GM19467 (cell line): ENCODE data around the gene ATP4A.

Source experiments
- ATAC-seq: cut with Tn5 transposase; IDR thresholded peaks from one replicate; pipeline ENCODE4 v1.9.1; 2021; ENCODE audit warnings: mild to moderate bottlenecking, moderate library complexity; ENCODE audit not compliant: unreplicated experiment

ATP4A gene

DNA sequence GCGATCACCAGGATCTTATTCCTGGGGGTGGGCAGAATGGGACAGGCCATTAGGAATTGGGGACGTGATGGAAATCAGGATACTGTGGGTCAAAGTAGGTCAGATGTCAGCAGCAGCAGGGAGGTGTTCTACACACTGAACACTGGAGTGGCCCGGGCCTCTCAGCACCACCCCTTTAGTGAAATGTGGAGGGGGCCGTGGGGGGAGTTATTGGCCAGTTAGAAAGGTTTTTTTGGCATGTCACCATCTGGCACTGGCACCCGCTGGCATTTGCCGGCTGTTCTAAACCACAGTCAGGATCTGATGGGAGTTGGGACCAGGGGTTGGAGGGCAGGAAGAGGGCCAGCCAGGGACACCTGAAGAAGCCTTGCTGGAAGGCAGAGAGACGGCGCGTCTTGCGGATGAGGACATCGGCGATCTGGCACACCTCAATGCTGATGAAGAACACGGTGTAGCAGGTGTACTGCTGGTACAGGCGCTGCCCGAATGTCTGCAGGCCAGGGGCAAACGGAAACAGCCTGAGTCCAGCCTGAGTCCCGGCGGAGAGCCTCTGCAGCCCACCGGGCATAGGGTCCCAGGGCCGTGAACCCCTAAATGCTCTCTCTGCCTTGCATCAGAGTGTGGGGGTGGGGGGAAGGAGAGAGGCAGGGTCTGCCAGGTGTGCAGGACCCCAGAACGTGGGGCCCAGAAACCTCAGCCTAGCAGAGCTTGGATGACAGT lies 12.2 kb downstream of the ATP4A start:
- ATAC-seq: no peak

DNA sequence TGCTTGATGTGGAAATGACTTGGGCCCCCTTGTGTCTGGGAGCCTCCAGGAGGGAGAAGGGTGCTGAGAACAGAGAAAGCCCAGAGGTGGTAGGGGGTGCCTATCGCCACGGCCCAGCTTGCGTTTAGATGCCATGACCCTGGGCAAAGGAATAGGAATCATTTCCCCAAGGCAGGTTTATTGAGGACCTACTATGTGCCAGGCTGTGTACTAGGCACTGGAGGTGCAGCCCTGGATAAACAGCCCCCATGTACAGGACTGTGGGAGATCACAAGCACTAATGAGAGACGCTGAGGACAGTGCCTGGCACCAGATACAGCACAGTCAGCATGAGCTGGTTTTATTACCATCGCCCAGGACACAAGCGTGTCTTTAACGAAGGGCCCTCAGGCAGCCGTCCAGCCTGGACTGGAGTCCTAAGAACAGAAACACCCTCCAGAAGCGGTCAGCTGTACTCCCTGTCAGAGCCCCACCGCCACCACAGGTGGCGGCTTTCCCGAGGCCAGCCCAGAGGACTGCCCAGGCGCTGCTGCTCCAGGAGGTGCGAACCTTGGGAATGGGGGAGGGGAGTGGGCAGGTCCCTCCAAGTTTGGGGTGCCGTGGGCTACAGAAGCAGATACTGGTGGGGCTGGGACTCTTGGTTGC lies 13.5 kb downstream of the ATP4A start:
- ATAC-seq: no peak

DNA sequence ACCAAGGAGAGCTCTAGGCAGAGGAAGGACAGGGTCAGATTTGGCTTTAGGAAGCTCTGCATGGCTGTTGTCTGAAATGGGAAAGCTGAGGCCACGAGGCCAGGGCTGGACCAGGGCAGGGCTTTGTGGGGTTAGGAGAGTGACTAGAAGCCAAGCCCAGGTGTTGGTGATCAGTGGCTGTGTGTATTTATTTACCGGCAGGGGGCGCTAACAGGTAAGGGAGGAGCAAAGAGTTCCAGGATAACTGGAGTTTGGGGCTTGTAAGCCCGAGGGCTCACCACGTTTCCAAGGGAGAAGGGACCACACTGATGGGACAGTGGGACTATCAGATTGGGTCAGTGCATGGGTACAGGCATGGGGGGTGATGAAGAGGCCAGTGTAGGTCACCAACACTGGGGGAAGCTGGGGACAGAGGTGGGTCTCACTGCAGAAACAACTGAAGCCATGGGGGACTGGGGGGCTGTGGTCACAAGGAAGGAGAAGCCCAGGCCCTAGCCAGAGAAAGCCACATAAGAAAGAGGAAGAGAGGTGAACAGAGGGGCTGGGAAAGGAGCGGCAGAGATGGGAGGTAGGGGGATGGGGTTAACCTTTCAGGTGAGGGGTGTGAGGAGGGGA lies 14.2 kb downstream of the ATP4A start:
- ATAC-seq: no peak

DNA sequence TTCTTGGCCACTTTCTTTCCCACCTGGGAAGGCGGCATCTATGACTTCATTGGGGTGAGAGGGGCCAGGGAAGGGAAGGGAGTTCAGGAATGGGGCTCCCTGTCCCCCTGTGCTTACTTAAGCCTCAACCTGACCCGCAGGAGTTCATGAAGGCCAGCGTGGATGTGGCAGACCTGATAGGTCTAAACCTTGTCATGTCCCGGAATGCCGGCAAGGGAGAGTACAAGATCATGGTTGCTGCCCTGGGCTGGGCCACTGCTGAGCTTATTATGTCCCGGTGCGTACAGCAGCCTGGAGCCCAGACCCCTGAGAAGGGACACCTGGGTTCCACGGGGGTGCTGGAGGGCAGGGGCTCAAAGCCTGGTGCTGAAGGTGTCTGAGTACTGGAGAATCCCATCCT lies 16.9 kb downstream of the ATP4A start:
- ATAC-seq: no peak

DNA sequence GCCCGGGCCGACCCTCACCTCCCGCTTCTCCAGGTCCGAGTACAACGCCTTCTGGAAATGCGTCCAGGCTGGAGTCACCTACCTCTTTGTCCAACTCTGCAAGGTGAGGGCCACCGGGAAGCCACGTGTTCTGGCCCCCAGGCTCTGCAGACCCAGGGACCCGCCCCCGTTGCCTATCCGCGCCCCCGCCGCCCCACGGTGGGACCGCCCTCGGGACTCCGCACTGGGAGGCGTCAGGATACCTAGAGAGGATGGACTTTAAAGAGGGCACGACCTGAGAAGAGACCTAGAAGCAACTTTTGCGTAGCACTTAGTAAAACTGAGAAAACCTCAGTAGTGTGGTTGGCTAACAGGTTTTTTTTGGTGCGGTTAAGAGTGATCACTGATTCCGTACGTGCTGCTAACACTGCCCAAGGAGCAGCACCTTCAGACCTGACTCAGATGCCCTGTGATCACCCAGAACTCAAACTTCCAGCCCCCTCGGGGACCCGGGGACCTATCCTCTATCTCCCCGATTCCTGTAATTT lies 17.5 kb downstream of the ATP4A start:
- ATAC-seq: peak; percentile 30

DNA sequence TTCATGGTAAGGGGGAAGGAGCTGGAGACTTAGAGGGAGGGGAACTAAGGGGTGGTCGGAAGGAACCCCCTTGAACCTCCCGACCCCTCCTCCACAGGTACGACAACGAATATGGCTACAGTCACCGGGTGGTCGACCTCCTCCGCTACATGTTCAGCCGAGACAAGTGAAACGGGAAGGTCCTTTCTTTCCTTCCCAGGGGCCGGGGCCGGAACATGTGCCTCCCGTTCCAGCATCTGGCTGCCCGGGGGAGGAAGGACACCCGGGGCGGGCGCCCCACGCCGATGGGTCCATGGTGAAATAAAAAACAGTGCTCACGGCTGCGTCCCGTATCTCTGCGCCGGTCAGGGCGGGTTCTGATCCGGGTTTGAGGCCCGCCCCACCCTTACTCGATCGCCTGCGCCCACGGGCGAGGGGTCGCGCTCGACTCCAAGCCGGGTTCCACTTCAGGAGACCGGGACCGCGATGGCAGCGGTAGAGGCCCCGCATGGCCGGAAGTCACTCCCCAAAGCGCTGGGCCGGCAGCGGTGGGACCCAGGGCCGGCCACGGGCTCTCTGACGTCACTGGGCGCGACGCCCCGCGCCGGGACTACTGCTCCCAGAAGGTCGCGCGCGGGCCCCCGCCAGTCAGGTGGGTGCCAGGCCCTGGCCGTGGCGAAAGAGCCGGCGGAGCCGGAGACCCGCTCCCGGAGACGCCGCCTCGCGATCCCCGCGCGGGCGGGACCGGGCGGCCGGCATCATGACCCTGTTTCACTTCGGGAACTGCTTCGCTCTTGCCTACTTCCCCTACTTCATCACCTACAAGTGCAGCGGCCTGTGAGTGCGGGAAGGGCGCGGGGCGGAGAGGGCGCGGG lies 18.2 kb downstream of the ATP4A start, which contains the start of gene TMEM147:
TMEM147 (plus strand) TSS at position 626 of the 854 bp plus-strand sequence; CDS start at position 740, 114 bp downstream.
- peak; percentile 66 for ATAC-seq

DNA sequence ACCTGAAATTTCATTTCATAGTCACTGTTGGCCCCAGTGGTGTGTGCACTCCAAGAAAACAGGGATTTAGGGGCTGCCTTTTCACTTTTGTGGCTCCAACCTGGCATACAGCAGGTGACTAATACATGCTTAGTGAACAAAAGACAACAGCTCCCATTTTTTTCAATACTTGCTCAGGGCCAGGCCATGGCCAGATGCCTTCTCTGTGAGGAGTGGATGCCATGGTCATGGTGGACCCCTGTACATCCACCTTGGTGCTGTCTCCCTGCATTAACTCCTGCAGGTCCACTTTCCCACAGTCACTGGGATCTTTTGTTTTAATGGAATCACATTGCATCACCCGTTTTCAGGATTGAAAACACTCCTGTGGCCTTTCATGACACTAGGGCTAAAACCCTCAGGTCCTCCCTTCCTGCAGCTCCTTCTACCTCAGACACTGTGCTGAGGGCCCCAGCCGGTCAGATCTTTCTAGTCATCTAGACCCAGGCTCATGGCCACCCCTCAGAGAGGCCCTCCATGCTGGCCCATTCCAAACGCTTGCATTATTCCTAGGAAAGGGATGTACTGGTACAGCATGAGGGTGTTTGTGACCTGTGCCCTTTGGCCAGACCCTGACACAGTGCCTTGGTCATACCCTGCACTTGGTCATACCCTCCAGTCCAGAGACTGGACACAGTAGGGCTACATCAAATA lies 19.2 kb downstream of the ATP4A start:
- no peak for ATAC-seq

DNA sequence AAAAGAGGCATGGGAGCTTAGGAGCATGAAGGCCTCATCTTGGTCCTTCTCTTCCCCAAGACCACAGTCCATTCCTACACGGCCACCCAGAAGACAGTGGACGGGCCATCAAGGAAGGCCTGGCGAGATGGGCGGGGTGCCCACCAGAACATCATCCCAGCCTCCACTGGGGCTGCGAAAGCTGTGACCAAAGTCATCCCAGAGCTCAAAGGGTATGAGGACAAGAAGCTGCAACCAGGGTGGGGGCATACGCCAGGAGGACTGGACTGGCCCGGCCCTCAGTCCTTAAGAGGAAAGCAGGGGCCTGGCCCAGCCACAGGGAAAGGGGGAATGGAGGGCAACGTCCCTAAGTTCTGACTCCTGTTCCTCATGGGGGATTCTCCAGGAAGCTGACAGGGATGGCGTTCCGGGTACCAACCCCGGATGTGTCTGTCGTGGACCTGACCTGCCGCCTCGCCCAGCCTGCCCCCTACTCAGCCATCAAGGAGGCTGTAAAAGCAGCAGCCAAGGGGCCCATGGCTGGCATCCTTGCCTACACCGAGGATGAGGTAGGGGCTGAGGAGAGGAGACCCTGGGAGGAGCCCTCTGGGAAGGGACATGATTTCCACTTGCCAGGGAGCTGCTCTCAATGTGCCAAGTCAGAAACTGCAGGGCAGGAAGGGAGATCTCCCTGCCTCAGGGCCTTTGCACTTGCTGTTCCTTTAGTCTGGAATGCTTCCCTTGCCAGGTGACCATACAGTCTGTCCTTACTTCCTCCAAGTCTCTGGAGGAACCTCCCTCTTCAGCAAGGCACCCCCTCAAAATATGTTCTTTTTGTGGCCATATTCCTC lies 20.0 kb downstream of the ATP4A start:
- ATAC-seq: no peak

DNA sequence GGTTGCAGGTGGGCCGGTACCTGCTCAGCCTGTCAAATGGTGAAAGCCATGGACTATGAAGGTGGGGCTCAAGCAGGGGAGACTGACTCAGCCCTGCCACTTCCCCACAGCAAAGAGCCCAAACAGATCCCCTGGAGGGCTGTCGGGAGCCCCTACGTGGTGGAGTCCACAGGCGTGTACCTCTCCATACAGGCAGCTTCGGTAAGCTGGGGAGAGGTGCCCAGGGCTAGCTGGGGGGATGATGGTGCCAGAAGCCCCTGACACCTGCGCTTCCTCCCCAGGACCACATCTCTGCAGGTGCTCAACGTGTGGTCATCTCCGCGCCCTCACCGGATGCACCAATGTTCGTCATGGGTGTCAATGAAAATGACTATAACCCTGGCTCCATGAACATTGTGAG lies 21.2 kb downstream of the ATP4A start:
- no peak for ATAC-seq

DNA sequence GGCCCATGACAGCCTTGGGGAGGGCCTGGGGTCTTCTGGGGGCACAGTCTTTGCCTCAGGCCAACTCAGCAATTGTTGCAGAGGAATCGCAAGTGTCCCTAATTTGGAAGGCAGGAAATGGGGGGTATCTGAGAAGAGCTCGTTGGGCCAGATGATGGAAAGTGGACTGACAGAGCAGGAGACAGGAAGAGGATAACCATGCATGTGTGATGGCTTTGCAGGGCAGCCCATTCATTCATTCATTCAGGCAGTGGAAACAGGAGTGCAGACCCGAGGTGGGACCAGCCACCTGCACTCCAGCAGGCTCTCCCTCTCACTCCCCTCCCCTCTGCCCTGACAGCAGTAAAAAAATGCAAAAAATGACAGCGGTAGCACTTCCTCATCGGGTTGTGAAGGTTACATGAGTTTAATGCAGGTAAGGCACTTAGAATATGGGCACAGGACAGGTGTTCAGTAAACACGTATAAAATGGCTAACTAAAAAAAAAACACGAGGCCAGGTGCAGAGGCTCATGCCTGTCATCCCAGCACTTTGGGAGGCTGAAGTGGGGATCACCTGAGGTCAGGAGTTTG lies 23.0 kb downstream of the ATP4A start:
- ATAC-seq: no peak

DNA sequence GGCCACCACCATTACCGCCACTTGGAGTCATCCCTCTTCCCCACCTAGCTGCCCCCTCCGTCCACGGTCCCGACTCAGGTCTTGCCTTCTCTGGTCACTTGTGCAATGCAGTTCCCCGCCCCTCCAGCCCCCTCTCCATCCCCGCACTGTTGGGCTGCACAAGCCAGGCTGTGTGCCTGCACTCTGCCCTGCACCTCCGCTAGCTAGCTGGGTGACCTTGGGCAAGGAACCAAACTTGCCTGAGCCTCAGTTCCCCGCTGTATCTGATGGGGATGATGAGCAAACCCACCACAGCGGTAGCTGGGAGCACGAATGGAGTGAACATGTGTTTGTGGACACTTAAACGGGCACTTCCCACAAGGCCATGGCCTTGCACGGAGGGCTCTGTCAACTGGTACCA lies 23.6 kb downstream of the ATP4A start:
- ATAC-seq: no peak

DNA sequence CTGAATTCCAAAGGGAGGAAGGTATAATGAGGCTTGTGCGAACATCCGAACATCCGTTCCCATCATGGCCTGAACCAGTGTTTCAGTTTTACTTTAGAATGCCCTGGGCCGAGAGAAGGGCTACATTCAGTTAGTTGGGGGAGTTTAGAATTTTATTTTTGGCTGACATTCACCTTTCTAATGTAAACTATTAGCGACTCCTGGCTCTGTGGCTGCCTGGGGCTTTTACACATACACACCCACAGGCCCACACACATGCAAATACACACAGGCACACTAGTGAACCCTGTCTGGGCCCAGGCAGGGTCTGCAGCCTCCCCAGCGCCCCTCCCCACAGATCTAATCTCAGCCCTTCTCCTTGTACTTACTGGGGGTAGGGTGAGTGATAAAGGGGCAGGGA lies 24.1 kb downstream of the ATP4A start:
- ATAC-seq: no peak

DNA sequence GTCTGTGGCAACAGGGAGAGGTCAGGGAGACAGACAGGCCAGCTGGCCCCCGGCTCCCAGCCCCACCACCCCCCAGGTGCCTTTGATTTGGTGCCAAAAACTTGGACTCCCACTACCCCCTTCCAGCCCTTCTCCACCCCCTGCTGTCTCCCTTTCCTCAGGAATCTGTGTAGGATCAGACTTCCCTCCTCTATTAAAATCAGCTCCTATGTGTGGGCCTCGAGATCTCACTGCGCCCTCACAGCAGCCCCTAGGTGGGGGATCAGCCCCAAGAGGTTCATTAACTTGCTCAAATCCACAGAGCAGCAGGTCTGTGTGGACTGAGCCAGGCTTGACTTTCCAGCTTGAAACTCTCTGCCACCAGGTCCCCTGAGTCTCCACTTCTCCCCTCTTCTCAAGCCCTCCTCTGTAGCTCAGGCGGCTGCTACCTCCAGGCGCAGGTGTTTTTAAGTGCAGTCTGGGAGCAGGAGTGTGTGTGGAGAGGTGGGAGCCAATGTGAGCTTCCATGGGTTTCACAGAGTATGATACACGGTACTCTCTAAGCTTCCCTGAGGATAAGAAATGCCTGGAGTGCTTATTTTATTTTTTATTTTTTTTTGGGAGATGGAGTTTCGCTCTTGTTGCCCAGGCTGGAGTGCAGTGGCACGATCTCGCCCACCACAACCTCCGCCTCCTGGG lies 28.5 kb downstream of the ATP4A start:
- ATAC-seq: no peak

DNA sequence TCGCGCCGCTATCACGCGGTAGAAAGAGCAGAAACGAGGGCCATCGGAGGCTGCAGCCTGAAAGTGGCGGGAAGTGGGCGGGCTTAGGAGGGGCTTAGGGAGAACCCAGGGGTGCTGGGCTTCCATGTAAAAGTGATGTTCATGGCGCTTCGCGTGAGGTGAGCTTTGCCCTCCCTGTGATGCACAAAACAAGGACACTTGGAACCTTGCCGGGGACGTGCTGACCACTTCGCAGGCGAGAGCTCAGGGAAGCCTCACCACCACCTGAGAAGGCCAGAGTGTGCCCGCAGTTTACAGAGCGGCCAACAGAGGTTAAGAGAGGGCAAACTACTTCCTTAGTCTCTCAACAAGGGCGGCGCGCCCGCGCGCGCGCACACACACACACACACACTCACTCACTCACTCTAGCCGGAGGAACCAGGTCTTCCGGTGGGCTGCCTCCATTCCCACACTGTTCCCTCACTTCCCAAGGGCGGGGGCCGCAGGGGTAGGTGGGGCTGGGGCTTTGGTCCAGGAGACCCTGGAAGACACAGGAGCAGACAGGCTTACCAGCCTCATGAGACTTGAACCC lies 29.6 kb downstream of the ATP4A start:
- no peak for ATAC-seq

DNA sequence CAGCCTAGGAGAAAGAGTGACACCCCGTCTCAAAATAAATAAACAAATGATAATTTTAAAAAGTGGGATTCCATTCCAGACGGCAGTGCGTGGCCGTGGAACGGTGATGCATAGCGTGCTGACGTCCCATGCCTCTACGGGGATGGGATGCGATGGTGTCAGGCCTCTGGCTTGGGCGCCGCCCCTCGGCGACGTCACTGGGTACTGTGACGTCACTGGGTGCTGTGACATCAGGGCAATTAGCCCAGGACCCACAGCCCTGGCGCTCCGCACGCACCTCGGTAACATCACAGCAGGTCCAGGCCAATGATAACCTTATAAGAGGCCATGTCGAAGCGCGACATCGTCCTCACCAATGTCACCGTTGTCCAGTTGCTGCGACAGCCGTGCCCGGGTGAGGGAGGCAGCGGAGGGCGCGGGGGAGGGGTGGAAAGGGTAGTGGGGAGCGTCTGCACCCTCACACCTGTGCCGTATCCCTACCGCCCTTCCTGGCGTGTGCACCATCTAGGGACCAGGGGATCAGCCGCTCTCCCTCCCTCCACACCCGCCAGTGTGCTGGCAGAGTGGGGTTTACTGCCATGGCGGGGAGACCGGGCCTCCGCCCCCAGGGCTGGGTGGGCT lies 30.1 kb downstream of the ATP4A start, which contains the start of gene GAPDHS:
GAPDHS (plus strand) TSS at position 256 of the 621 bp plus-strand sequence; CDS start at position 328, 72 bp downstream.
- no peak for ATAC-seq

DNA sequence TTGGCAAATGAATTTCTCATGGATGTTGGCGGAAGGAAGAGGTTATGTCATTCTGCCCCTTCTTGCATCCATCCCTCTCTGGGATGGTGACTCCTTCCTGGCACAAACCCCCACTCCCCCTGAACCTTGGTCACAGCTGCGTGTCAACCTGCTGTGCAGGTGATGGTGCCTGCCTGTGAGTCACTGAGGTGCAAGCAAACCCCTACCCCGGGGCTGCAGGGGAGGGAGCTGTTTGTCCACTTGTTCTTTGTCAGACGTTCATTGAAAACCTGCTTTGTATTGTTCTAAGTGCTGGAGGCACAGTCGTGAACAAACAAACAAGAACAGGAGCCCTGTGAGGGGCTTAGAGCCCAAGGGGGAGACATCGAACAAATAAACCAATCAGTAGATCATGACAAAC lies 32.2 kb downstream of the ATP4A start:
- ATAC-seq: no peak
